Measurements from ENCODE around the gene NUP50.

Gene NUP50

GRCh38 chr22:45233827-45234226 lies 70.1 kb downstream of the NUP50 start:
- DNase-seq = no peak

GRCh38 chr22:45235101-45235777 lies 71.5 kb downstream of the NUP50 start:
- no peak for DNase-seq

GRCh38 chr22:45235851-45236342 lies 72.2 kb downstream of the NUP50 start:
- DNase-seq = no peak

GRCh38 chr22:45237065-45237990 lies 73.6 kb downstream of the NUP50 start:
- DNase-seq = no peak

All from stimulated activated CD4-positive, alpha-beta T cell treated with anti-CD3 and anti-CD28 coated beads, Interleukin-15, amount 100 ng/mL, for 24 hours (primary cell).